AG04450 (cell line): ENCODE results near the gene PLXNB1. TPM values are rescaled to one million over a fixed set of nuclear protein-coding genes. Genes with fewer than 3 reads are reported as not detected.

Source experiments
- CTCF ChIA-PET: fragments of 300-600, 350-600 bp; formaldehyde crosslinking; extraction: SDS; loops from one replicate; lab custom pipeline; 2022; ENCODE audit warnings: antibody characterized with exemption, inconsistent platforms; lab: Charles Lee
- POLR2A ChIA-PET: fragments of 350-600 bp; formaldehyde crosslinking; extraction: SDS; loops from one replicate; lab custom pipeline; 2021; ENCODE audit warnings: antibody characterized with exemption, inconsistent platforms; lab: Yijun Ruan, JAX
- DNase-seq: peaks from one replicate; pipeline ENCODE4 v3.0.0-alpha.2; 2011; ENCODE audit warnings: low read depth, low spot score
- H3K27ac ChIP-seq: one replicate; pipeline ENCODE4 v1.5.1; 2012; ENCODE audit warnings: low read depth, low read length, control low read depth
- H3K27me3 ChIP-seq: one replicate; pipeline ENCODE4 v1.6.0; 2012; ENCODE audit warnings: low read length; ENCODE audit not compliant: control insufficient read depth, insufficient read depth
- H3K4me3 ChIP-seq: 2 replicates; pipeline ENCODE4 v1.5.1; 2011; ENCODE audit warnings: mild to moderate bottlenecking, low read depth, low read length, control low read depth
- H3K9me3 ChIP-seq: 2 replicates; pipeline ENCODE4 v1.5.1; 2012; ENCODE audit warnings: low read length; ENCODE audit not compliant: control insufficient read depth, insufficient read depth
- polyA plus RNA-seq: library from polyadenylated mRNA; depleted of rRNA; stranded (reverse); fragments of >200 nt; gene quantifications from 2 replicates; pipeline ENCODE4 v1.2.3, GENCODE V29; 2011
- TF ChIP-seq, protein P1 (sequence below): IDR thresholded peaks from 2 replicates; pipeline ENCODE4 v1.5.1; 2011; ENCODE audit warnings: low read depth, low read length, control low read depth, inconsistent platforms

The PLXNB1 gene
- polyA plus RNA-seq, 1 experiment = 13.4 TPM

DNA sequence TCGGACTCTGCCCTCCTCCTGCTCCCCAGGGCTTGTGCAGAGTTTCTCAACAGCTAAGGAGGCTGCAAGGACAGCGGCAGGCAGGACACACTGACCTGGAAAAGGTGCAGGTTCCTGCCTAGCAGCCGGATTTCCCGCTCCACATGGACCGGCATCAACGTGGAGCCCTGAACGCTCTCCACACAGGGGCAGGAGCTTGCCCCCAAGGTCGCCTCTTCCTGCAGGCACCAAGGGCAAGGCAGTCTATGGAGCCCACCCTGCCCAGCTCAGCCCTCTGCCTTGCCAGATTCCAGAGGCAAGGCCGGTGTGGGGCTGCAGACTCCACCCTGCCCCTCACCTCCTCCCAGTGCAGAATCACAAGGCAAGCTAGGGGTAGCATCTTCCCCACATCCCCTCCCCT lies 10.7 kb downstream of the PLXNB1 start:
- TF ChIP-seq, protein P1, sequence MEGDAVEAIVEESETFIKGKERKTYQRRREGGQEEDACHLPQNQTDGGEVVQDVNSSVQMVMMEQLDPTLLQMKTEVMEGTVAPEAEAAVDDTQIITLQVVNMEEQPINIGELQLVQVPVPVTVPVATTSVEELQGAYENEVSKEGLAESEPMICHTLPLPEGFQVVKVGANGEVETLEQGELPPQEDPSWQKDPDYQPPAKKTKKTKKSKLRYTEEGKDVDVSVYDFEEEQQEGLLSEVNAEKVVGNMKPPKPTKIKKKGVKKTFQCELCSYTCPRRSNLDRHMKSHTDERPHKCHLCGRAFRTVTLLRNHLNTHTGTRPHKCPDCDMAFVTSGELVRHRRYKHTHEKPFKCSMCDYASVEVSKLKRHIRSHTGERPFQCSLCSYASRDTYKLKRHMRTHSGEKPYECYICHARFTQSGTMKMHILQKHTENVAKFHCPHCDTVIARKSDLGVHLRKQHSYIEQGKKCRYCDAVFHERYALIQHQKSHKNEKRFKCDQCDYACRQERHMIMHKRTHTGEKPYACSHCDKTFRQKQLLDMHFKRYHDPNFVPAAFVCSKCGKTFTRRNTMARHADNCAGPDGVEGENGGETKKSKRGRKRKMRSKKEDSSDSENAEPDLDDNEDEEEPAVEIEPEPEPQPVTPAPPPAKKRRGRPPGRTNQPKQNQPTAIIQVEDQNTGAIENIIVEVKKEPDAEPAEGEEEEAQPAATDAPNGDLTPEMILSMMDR = no peak
- ChIA-PET CTCF (interaction anchor here (5.8 kb wide), 1 partner anchor 17 kb away, joined by 38 read pairs; no protein-coding TSS in a partner anchor), POLR2A (no interaction called here)
- Histone ChIP-seq H3K4me3 (no peak overlapping the region), H3K9me3 (no peaks in the 10 kb centered on the region), H3K27me3 (no peaks in the 10 kb centered on the region), H3K27ac (no peak overlapping the region)
- DNase-seq = no peak

- H3K4me3 ChIP-seq = no peak overlapping the region
- H3K27me3 ChIP-seq = no peaks in the 10 kb centered on the region
- TF ChIP-seq, protein P1 = no peak
- H3K27ac ChIP-seq = no peak overlapping the region
- no peak for DNase-seq
- ChIA-PET CTCF (interaction anchor here (0.7 to 5.8 kb wide), 2 partner anchors 8 to 17 kb away, joined by 5 to 38 read pairs; no protein-coding TSS in a partner anchor), POLR2A (no interaction called here)
- no peaks in the 10 kb centered on the region for H3K9me3 ChIP-seq
These were observed 11.2 kb downstream of the PLXNB1 start for GRCh38 chr3:48418651-48419050.

- POLR2A ChIA-PET = no interaction called here
- CTCF ChIA-PET = interaction anchor here (0.7 to 5.8 kb wide), 2 partner anchors 8 to 18 kb away, joined by 5 to 38 read pairs; no protein-coding TSS in a partner anchor
- no peak overlapping the region for H3K4me3 ChIP-seq
- DNase-seq = no peak
- no peak overlapping the region for H3K27ac ChIP-seq
- TF ChIP-seq, protein P1 = no peak
- no peaks in the 10 kb centered on the region for H3K9me3 ChIP-seq
- no peaks in the 10 kb centered on the region for H3K27me3 ChIP-seq
These were observed 11.7 kb downstream of the PLXNB1 start for GRCh38 chr3:48418140-48418539.

DNA sequence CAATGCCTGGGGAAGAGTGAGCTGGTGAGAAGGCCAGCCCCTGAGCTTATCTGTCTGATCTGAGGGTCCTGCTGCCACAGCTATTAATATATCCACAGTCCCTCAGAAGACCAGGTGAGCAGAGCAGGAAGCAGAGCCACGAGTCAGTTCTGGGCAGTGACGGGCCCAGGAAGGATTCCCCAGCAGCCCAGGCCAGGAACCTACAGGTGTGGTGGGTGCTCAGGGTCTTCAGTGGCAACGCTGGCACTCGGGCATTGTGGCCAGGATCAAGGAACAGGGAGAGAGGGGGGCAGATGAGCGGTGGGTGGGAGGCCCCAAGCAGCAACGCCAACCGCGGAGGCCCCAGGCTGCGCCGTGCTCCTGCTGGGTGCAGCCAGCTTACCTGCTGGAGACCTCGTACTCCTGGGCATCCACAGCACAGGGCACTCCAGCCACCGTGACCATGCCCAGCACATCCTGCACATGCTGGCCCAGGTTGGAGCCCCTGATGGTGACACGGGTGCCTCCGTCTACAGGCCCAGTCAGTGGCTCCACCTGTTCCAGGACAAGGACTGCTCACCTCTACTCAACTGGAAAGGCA lies 12.3 kb downstream of the PLXNB1 start:
- CTCF ChIA-PET = interaction anchor here (1.2 to 5.8 kb wide), 2 partner anchors 17 to 18 kb away, joined by 4 to 38 read pairs; no protein-coding TSS in a partner anchor
- TF ChIP-seq, protein P1 = no peak
- DNase-seq = no peak
- no peaks in the 10 kb centered on the region for H3K27me3 ChIP-seq
- no peak overlapping the region for H3K27ac ChIP-seq
- H3K9me3 ChIP-seq = no peaks in the 10 kb centered on the region
- no peak overlapping the region for H3K4me3 ChIP-seq
- POLR2A ChIA-PET = no interaction called here

DNA sequence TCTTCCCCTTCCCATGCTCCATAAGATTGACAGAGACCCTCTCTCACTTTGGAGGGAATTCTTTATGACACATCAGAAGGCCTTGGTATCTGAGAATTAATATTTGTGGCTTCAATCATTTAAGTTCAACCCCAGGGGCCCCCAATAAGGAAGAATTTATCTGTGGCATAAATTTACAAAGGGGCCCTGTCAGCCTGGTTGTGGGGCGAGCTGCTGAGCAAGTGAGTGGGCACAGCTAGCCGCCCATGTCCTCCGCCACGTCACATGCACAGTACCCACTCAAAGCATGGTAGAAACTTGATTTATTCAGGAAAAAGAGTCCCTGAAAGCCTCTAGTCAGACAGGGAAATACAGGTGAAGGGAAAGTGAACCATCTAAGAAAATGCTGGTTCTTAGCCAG lies 13.3 kb downstream of the PLXNB1 start:
- DNase-seq = no peak
- POLR2A ChIA-PET = no interaction called here
- Histone ChIP-seq H3K27me3 (no peaks in the 10 kb centered on the region), H3K27ac (no peak overlapping the region), H3K4me3 (no peak overlapping the region), H3K9me3 (no peaks in the 10 kb centered on the region)
- TF ChIP-seq, protein P1 = no peak
- CTCF ChIA-PET = interaction anchor here (1.2 to 5.8 kb wide), 3 partner anchors 15 to 19 kb away, joined by 4 to 38 read pairs (median 7); no protein-coding TSS in a partner anchor
